HG03469 (cell line): Measurements from ENCODE around the gene SRRD.
"Not testable (repeated sequence)": the region's sequence is repeated elsewhere in the genome, so short reads cannot be mapped to it uniquely, and the experiment has no call there.

Source experiments
- ATAC-seq: cut with Tn5 transposase; IDR thresholded peaks from one replicate; pipeline ENCODE4 v1.9.1; 2021; ENCODE audit warnings: mild to moderate bottlenecking, moderate library complexity, moderate number of reproducible peaks; ENCODE audit not compliant: unreplicated experiment

The SRRD gene

GRCh38 chr22:26514419-26515161 is 30.9 kb downstream of the SRRD start:
- ATAC-seq = no peak

GRCh38 chr22:26515931-26516330 is 32.3 kb downstream of the SRRD start:
- ATAC-seq = no peak

GRCh38 chr22:26516503-26516902 is 32.8 kb downstream of the SRRD start:
- ATAC-seq = no peak

- no peak for ATAC-seq
Observed at GRCh38 chr22:26517429-26517828, 33.8 kb downstream of the SRRD start.

GRCh38 chr22:26522012-26522411 is 38.3 kb downstream of the SRRD start:
- ATAC-seq = no peak

- no peak for ATAC-seq
Observed at GRCh38 chr22:26522592-26522991, 38.9 kb downstream of the SRRD start.

GRCh38 chr22:26524870-26525269 is 41.2 kb downstream of the SRRD start:
- ATAC-seq = no peak

- ATAC-seq = no peak
Observed at GRCh38 chr22:26525946-26526564, 42.4 kb downstream of the SRRD start.

- ATAC-seq = no peak
Observed at GRCh38 chr22:26527167-26527566, 43.5 kb downstream of the SRRD start.

- ATAC-seq = no peak
Observed at GRCh38 chr22:26527574-26528465, 44.1 kb downstream of the SRRD start.

- ATAC-seq = not testable (repeated sequence)
Observed at GRCh38 chr22:26528518-26528917, 44.8 kb downstream of the SRRD start.

GRCh38 chr22:26529345-26529744 is 45.7 kb downstream of the SRRD start:
- no peak for ATAC-seq

- no peak for ATAC-seq
Observed at GRCh38 chr22:26534171-26534855, 50.6 kb downstream of the SRRD start.

GRCh38 chr22:26534874-26535602 is 51.4 kb downstream of the SRRD start:
- ATAC-seq = no peak

- ATAC-seq = no peak
Observed at GRCh38 chr22:26535603-26535908, 51.9 kb downstream of the SRRD start.

GRCh38 chr22:26536056-26536761 is 52.5 kb downstream of the SRRD start:
- no peak for ATAC-seq

- no peak for ATAC-seq
Observed at GRCh38 chr22:26536762-26537134, 53.1 kb downstream of the SRRD start.

- ATAC-seq = no peak
Observed at GRCh38 chr22:26540119-26540518, 56.4 kb downstream of the SRRD start.

GRCh38 chr22:26541167-26541819 is 57.6 kb downstream of the SRRD start:
- ATAC-seq = no peak
